ENCODE measurements around the gene TMEM179. TPM values are rescaled to one million over a fixed set of nuclear protein-coding genes. Genes with fewer than 3 reads are reported as not detected.

TMEM179 gene
- total and polyA plus RNA-seq, 4 donors = 0.08 to 0.12 (median 0.10) TPM; not detected in 1

DNA sequence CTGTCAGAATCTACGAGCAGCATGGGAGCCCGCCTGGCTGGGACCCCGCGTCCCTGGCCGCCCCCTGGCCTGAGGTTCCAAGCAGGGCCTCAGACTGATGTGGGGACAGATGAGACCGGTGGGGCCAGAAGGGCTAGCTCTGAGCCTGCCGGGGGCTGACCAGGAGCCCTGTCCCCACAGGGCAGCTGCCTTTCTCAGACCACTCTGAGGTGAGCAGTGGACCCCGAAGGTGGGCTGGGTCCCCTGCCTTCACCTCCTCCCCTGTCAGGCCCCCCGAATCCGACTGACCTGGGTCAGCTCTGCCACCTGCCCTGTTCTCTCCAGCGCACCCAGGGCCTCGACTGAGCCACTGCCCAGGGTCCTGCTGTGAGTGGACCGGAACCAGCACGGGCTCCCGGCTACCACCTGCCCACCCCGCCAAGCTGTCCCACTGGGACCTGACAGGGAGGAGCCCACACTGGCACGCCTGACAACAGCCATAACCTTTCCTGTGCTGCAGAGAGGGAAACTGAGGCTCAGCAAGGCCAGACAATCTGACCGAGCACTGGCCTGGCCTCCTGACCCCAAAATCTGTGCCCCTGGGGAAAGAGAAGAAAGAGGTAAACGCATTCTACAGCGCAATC, 29.7 kb upstream of the TMEM179 start:
- peaks cover 0 to 4% (median 0%) of the 10 kb centered on the region in 4 donors for H3K9me3 ChIP-seq (ENCODE audit: control insufficient read depth in 4 of 4, insufficient read depth in 3 of 4, low read length in 3 of 4)
- TF ChIP-seq, protein P1, sequence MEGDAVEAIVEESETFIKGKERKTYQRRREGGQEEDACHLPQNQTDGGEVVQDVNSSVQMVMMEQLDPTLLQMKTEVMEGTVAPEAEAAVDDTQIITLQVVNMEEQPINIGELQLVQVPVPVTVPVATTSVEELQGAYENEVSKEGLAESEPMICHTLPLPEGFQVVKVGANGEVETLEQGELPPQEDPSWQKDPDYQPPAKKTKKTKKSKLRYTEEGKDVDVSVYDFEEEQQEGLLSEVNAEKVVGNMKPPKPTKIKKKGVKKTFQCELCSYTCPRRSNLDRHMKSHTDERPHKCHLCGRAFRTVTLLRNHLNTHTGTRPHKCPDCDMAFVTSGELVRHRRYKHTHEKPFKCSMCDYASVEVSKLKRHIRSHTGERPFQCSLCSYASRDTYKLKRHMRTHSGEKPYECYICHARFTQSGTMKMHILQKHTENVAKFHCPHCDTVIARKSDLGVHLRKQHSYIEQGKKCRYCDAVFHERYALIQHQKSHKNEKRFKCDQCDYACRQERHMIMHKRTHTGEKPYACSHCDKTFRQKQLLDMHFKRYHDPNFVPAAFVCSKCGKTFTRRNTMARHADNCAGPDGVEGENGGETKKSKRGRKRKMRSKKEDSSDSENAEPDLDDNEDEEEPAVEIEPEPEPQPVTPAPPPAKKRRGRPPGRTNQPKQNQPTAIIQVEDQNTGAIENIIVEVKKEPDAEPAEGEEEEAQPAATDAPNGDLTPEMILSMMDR (IDR thresholded peaks at IDR 0.05; ENCODE audit: control extremely low read depth, extremely low read depth) = no peak
- DNase-seq (no peak), ATAC-seq (ENCODE audit: insufficient read depth, low FRiP score) (no peak)
- WGBS, 2 donors = 86 to 92% methylated on average over 20 of the region's 20 CpGs
- H3K4me3 ChIP-seq = no peak overlapping the region
- H3K27ac ChIP-seq (ENCODE audit: low read depth in 1 of 2, low read length in 1 of 2) = no peak overlapping the region
- no peak overlapping the region for H3K9ac ChIP-seq (ENCODE audit: insufficient read depth in 1 of 2, low read length in 2 of 2)
- H3K27me3 ChIP-seq (ENCODE audit: control insufficient read depth in 3 of 3, insufficient read depth in 3 of 3, low read length in 2 of 3) = peaks cover 0 to 15% (median 0%) of the 10 kb centered on the region in 3 donors
- H3K4me1 ChIP-seq (ENCODE audit: control insufficient read depth in 5 of 5, insufficient read depth in 5 of 5, low read length in 5 of 5) = peaks cover 0 to 5% (median 0%) of the 10 kb centered on the region in 5 donors
- no peaks in the 10 kb centered on the region for H3K36me3 ChIP-seq (ENCODE audit: control insufficient read depth in 4 of 4, insufficient read depth in 4 of 4, low read length in 4 of 4)

DNA sequence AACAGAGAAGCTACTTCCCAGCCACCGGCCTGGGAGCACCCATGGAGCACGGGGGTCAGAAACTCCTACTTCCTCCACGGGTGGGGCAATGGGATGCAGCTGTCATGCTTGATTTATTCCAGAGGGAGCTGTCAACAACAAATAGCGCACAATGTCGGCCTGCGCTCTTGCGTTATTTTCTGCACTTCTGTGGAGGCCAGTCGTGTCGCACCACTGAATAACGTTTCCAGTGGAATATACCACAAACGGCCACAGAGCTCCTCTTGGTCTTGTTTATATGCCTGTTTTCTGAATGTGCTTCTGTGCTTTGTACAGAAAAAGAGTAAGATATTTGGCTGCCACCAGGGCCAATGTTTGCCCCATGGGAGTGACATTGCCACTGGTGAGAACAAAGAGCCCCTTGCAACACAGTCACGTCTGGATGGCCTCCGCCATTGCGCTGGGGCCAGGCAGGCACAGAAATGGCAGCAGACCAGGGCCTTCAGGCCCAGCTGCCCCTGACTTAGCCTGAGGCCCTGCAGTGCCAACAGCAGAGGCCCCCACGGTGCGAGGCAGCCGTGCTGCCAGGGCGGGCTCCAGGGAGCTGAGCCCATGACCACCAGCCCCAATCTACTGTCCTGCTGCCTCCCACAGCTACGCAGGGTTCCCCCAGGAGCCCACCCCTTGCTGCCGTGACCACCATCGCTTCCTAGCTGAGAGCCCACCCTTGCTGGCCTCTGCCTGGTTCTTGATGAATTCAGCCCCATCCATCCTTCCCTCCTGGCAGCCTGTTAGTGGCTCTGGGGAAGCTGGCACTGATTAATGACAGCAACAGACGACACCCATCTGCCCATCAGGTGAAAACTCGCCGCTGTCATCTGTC, 28.9 kb upstream of the TMEM179 start:
- 75 to 77% methylated on average over 24 of the region's 24 CpGs for WGBS, 2 donors
- no peak for ATAC-seq (ENCODE audit: insufficient read depth, low FRiP score)
- Histone ChIP-seq H3K9me3 (ENCODE audit: control insufficient read depth in 4 of 4, insufficient read depth in 3 of 4, low read length in 3 of 4) (peaks cover 0 to 6% (median 1%) of the 10 kb centered on the region in 4 donors), H3K9ac (ENCODE audit: insufficient read depth in 1 of 2, low read length in 2 of 2) (no peak overlapping the region), H3K4me1 (ENCODE audit: control insufficient read depth in 5 of 5, insufficient read depth in 5 of 5, low read length in 5 of 5) (peaks cover 0 to 5% (median 0%) of the 10 kb centered on the region in 5 donors), H3K27ac (ENCODE audit: low read depth in 1 of 2, low read length in 1 of 2) (no peak overlapping the region), H3K4me3 (no peak overlapping the region), H3K27me3 (ENCODE audit: control insufficient read depth in 3 of 3, insufficient read depth in 3 of 3, low read length in 2 of 3) (peaks cover 0 to 10% (median 0%) of the 10 kb centered on the region in 3 donors), H3K36me3 (ENCODE audit: control insufficient read depth in 4 of 4, insufficient read depth in 4 of 4, low read length in 4 of 4) (no peaks in the 10 kb centered on the region)
- no peak for DNase-seq
- TF ChIP-seq, protein P1 (IDR thresholded peaks at IDR 0.05; ENCODE audit: control extremely low read depth, extremely low read depth) = no peak

DNA sequence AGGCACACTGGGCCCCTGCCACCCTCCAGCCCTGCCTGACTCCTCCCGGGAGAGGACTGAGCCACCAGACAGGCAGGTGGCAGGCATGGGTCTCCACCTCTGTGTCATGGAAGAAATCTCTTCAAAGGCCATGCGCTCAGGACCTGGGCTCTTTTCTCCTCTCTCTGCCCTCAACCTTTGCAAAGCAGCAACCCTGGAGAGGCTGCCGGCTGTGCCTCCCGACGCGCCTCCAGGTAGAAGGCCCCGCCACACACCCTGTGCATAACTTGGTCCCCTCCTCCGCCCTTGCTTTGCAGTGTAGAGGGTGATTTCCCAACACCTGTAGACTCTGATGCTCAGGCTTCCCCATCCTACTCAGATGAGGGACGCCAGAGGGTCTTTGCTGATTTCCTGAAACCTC, 28.2 kb upstream of the TMEM179 start:
- no peak overlapping the region for H3K9ac ChIP-seq (ENCODE audit: insufficient read depth in 1 of 2, low read length in 2 of 2)
- no peak for DNase-seq
- H3K36me3 ChIP-seq (ENCODE audit: control insufficient read depth in 4 of 4, insufficient read depth in 4 of 4, low read length in 4 of 4) = no peaks in the 10 kb centered on the region
- WGBS, 2 donors = 70 to 82% methylated on average over 9 of the region's 9 CpGs
- ATAC-seq (ENCODE audit: insufficient read depth, low FRiP score) = no peak
- H3K27me3 ChIP-seq (ENCODE audit: control insufficient read depth in 3 of 3, insufficient read depth in 3 of 3, low read length in 2 of 3) = peaks cover 0 to 5% (median 0%) of the 10 kb centered on the region in 3 donors
- TF ChIP-seq, protein P1 (IDR thresholded peaks at IDR 0.05; ENCODE audit: control extremely low read depth, extremely low read depth) = no peak
- peaks cover 0 to 6% (median 1%) of the 10 kb centered on the region in 4 donors for H3K9me3 ChIP-seq (ENCODE audit: control insufficient read depth in 4 of 4, insufficient read depth in 3 of 4, low read length in 3 of 4)
- no peaks in the 10 kb centered on the region for H3K4me1 ChIP-seq (ENCODE audit: control insufficient read depth in 5 of 5, insufficient read depth in 5 of 5, low read length in 5 of 5)
- H3K27ac ChIP-seq (ENCODE audit: low read depth in 1 of 2, low read length in 1 of 2) = no peak overlapping the region
- no peak overlapping the region for H3K4me3 ChIP-seq
